ENCODE results near the gene CPB1.

The CPB1 gene

DNA sequence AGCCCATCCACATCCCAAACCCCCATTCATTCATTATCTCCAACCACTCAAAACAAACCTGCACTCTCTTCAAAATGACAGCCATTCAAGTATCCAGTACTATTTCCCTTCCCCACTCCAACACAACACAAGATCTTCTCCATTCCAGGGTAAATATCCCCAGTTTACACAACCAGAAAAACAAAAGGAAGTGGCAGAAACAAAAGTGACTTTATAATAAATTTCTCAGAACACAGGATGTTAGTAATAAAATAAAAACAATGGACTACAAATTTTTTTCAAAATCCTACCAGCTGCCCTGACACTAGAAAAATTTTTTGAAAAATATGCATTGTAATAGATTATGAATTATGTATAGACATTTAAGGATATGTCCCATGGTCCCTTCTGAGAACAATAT is 51.6 kb downstream of the CPB1 start:
- TF ChIP-seq ZNF274 (IDR thresholded peaks at IDR 0.05; ENCODE audit: low read depth, low read length), result no peak
- no peak for TF ChIP-seq SUZ12 (IDR thresholded peaks at IDR 0.05; ENCODE audit: extremely low read depth, insufficient read depth, insufficient read length)
- Histone ChIP-seq H3K36me3 (ENCODE audit: insufficient read depth, insufficient read length, low read length) (no peaks in the 10 kb centered on the region), H3K4me1 (ENCODE audit: insufficient read depth, insufficient read length) (no peaks in the 10 kb centered on the region), H3K9ac (ENCODE audit: insufficient read length, low read depth) (no peak overlapping the region), H3K9me3 (ENCODE audit: insufficient read depth, low read length) (no peaks in the 10 kb centered on the region), H3K27me3 (ENCODE audit: insufficient read depth, insufficient read length) (no peaks in the 10 kb centered on the region), H3K4me3 (ENCODE audit: insufficient read length, low read depth) (no peak overlapping the region)
- no peak for DNase-seq (ENCODE audit: low read depth, low spot score)

DNA sequence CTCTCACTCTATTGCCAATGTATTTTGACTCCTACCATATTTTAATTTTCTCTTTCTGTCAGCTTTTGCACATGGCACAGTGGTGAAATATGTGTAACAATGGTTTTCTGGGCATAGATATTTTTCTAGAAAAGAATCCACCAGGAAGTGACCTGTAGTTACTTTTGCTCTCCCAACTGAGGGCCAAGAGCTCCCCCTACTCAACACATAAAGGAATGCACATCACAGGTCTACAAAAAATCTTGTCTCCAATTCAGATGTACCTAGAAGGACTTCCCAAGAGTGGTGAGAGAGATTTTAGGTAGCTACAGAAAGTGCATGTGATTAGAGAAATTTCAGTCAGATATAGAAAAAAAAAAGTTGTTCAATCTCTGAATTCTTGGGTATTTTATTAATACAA is 53.1 kb downstream of the CPB1 start:
- DNase-seq (ENCODE audit: low read depth, low spot score), result peak; percentile 35
- H3K27me3 ChIP-seq (ENCODE audit: insufficient read depth, insufficient read length), result no peaks in the 10 kb centered on the region
- no peak for TF ChIP-seq ZNF274 (IDR thresholded peaks at IDR 0.05; ENCODE audit: low read depth, low read length)
- no peak for TF ChIP-seq YY1 (IDR thresholded peaks at IDR 0.05; ENCODE audit: insufficient read depth, insufficient read length)
- TF ChIP-seq SUZ12 (IDR thresholded peaks at IDR 0.05; ENCODE audit: extremely low read depth, insufficient read depth, insufficient read length), result no peak
- no peak overlapping the region for H3K9ac ChIP-seq (ENCODE audit: insufficient read length, low read depth)
- no peaks in the 10 kb centered on the region for H3K36me3 ChIP-seq (ENCODE audit: insufficient read depth, insufficient read length, low read length)
- no peak overlapping the region for H3K4me3 ChIP-seq (ENCODE audit: insufficient read length, low read depth)
- H3K9me3 ChIP-seq (ENCODE audit: insufficient read depth, low read length), result no peaks in the 10 kb centered on the region
- H3K4me1 ChIP-seq (ENCODE audit: insufficient read depth, insufficient read length), result no peaks in the 10 kb centered on the region

DNA sequence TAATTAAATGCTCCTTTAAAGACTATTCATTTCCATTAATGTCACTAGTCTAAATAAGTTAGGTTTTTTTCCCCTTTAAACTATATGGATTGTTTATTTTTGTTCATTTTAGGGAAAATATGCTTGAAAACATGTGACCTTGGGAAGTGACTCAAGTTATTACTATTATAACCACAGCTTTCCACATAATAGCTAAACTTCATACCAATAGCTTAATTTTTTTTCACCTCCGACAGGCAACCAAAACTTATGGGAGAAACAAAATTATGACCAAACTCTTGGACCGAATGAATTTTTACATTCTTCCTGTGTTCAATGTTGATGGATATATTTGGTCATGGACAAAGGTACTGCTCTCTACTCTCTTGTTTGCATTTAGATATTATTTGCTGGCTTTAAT is 53.7 kb downstream of the CPB1 start:
- TF ChIP-seq YY1 (IDR thresholded peaks at IDR 0.05; ENCODE audit: insufficient read depth, insufficient read length) (no peak), SUZ12 (IDR thresholded peaks at IDR 0.05; ENCODE audit: extremely low read depth, insufficient read depth, insufficient read length) (no peak), ZNF274 (IDR thresholded peaks at IDR 0.05; ENCODE audit: low read depth, low read length) (no peak)
- no peak for DNase-seq (ENCODE audit: low read depth, low spot score)
- H3K4me1 ChIP-seq (ENCODE audit: insufficient read depth, insufficient read length), result no peaks in the 10 kb centered on the region

DNA sequence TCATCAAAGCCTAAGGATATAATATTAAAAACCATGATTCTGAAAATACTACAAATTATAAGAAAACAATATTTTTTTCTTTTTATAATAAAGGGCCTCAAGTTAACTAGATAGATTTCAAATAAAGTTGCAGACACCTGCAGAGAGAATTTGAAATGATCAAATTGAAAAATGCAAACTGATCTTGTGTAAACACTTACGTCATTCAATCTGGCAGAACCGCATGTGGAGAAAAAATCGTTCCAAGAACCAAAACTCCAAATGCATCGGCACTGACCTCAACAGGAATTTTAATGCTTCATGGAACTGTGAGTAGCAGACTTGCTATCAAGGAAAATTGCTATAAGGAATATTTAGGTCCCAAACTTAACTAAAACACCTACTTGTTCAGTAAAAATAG is 54.7 kb downstream of the CPB1 start:
- H3K36me3 ChIP-seq (ENCODE audit: insufficient read depth, insufficient read length, low read length), result no peaks in the 10 kb centered on the region
- TF ChIP-seq YY1 (IDR thresholded peaks at IDR 0.05; ENCODE audit: insufficient read depth, insufficient read length) (no peak), ZNF274 (IDR thresholded peaks at IDR 0.05; ENCODE audit: low read depth, low read length) (no peak), SUZ12 (IDR thresholded peaks at IDR 0.05; ENCODE audit: extremely low read depth, insufficient read depth, insufficient read length) (no peak)
- H3K9ac ChIP-seq (ENCODE audit: insufficient read length, low read depth), result no peak overlapping the region
- H3K9me3 ChIP-seq (ENCODE audit: insufficient read depth, low read length), result no peaks in the 10 kb centered on the region
- no peak overlapping the region for H3K4me3 ChIP-seq (ENCODE audit: insufficient read length, low read depth)
- H3K4me1 ChIP-seq (ENCODE audit: insufficient read depth, insufficient read length), result no peaks in the 10 kb centered on the region
- H3K27me3 ChIP-seq (ENCODE audit: insufficient read depth, insufficient read length), result no peaks in the 10 kb centered on the region
- no peak for DNase-seq (ENCODE audit: low read depth, low spot score)

More for the DNA sequence above, 53.7 kb downstream of the CPB1 start:
- no peaks in the 10 kb centered on the region for H3K9me3 ChIP-seq (ENCODE audit: insufficient read depth, low read length)
- H3K4me3 ChIP-seq (ENCODE audit: insufficient read length, low read depth), result no peak overlapping the region
- no peaks in the 10 kb centered on the region for H3K27me3 ChIP-seq (ENCODE audit: insufficient read depth, insufficient read length)
- no peaks in the 10 kb centered on the region for H3K36me3 ChIP-seq (ENCODE audit: insufficient read depth, insufficient read length, low read length)
- no peak overlapping the region for H3K9ac ChIP-seq (ENCODE audit: insufficient read length, low read depth)

DNA sequence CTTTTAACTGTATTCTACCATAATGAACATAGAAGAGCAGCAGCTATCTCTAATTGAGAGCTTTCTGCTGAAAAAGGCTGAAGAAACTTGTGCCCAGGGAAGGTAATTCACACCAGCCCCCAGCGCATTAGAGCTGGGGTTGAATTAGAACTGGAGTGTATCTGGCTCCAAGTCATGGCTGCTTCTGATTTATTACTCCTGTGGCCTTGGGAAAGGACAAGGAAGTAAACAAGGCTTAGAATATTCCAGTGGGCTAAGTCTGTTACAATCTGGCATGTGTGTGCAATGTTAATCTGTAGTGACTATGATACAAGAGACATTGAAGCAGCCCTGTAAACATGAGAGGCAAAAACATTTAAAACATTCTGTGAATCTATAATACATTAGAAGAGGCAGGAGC is 55.6 kb downstream of the CPB1 start:
- DNase-seq (ENCODE audit: low read depth, low spot score), result no peak
- H3K36me3 ChIP-seq (ENCODE audit: insufficient read depth, insufficient read length, low read length), result no peaks in the 10 kb centered on the region
- H3K4me1 ChIP-seq (ENCODE audit: insufficient read depth, insufficient read length), result no peaks in the 10 kb centered on the region
- H3K9ac ChIP-seq (ENCODE audit: insufficient read length, low read depth), result no peak overlapping the region
- H3K9me3 ChIP-seq (ENCODE audit: insufficient read depth, low read length), result no peaks in the 10 kb centered on the region
- H3K4me3 ChIP-seq (ENCODE audit: insufficient read length, low read depth), result no peak overlapping the region
- H3K27me3 ChIP-seq (ENCODE audit: insufficient read depth, insufficient read length), result no peaks in the 10 kb centered on the region
- TF ChIP-seq ZNF274 (IDR thresholded peaks at IDR 0.05; ENCODE audit: low read depth, low read length) (no peak), YY1 (IDR thresholded peaks at IDR 0.05; ENCODE audit: insufficient read depth, insufficient read length) (no peak), SUZ12 (IDR thresholded peaks at IDR 0.05; ENCODE audit: extremely low read depth, insufficient read depth, insufficient read length) (no peak)

DNA sequence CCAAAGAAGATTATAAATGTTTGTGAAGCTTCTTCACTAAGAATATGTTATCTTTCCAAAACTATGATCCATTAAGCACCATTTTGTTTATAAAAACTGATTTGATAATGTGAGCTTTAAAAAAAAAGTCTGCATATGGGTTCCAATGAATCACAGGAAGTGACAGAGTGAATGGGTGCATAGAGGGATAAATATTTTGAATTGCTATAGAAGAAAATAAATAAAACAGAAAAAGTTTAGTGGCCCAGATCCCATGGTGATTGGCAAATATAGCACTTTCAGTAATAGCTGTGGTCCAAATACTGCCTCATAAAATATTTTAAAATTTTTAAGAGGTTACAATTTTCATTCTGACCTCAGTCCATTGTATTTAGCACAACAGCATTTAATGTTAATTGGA is 56.6 kb downstream of the CPB1 start:
- Histone ChIP-seq H3K9ac (ENCODE audit: insufficient read length, low read depth) (no peak overlapping the region), H3K4me3 (ENCODE audit: insufficient read length, low read depth) (no peak overlapping the region), H3K4me1 (ENCODE audit: insufficient read depth, insufficient read length) (no peaks in the 10 kb centered on the region), H3K9me3 (ENCODE audit: insufficient read depth, low read length) (no peaks in the 10 kb centered on the region), H3K36me3 (ENCODE audit: insufficient read depth, insufficient read length, low read length) (no peaks in the 10 kb centered on the region), H3K27me3 (ENCODE audit: insufficient read depth, insufficient read length) (no peaks in the 10 kb centered on the region)
- DNase-seq (ENCODE audit: low read depth, low spot score), result no peak
- TF ChIP-seq ZNF274 (IDR thresholded peaks at IDR 0.05; ENCODE audit: low read depth, low read length), result no peak
- no peak for TF ChIP-seq SUZ12 (IDR thresholded peaks at IDR 0.05; ENCODE audit: extremely low read depth, insufficient read depth, insufficient read length)
- no peak for TF ChIP-seq YY1 (IDR thresholded peaks at IDR 0.05; ENCODE audit: insufficient read depth, insufficient read length)

DNA sequence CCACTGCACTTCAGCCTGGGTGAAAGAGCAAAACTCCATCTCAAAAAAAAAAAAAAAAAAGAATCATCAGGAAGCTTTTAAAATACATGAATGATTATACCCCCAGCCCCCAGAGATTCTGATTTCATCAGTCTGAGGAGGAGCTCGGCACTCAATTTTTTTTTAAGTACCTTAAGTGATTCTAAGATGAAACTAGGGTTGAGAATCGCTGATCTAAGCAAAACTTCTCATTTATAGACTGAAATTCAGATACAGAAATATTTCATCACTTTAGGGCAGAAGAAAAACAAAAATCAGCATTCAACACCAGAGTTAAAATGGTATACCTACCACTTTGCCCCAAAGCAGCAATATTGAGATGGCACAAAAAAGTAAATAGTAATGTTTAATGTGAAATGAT is 62.2 kb downstream of the CPB1 start:
- Histone ChIP-seq H3K9ac (ENCODE audit: insufficient read length, low read depth) (no peak overlapping the region), H3K4me3 (ENCODE audit: insufficient read length, low read depth) (no peak overlapping the region), H3K9me3 (ENCODE audit: insufficient read depth, low read length) (no peaks in the 10 kb centered on the region), H3K4me1 (ENCODE audit: insufficient read depth, insufficient read length) (no peaks in the 10 kb centered on the region), H3K36me3 (ENCODE audit: insufficient read depth, insufficient read length, low read length) (no peaks in the 10 kb centered on the region), H3K27me3 (ENCODE audit: insufficient read depth, insufficient read length) (no peaks in the 10 kb centered on the region)
- TF ChIP-seq YY1 (IDR thresholded peaks at IDR 0.05; ENCODE audit: insufficient read depth, insufficient read length) (no peak), SUZ12 (IDR thresholded peaks at IDR 0.05; ENCODE audit: extremely low read depth, insufficient read depth, insufficient read length) (no peak), ZNF274 (IDR thresholded peaks at IDR 0.05; ENCODE audit: low read depth, low read length) (no peak)
- DNase-seq (ENCODE audit: low read depth, low spot score), result no peak

DNA sequence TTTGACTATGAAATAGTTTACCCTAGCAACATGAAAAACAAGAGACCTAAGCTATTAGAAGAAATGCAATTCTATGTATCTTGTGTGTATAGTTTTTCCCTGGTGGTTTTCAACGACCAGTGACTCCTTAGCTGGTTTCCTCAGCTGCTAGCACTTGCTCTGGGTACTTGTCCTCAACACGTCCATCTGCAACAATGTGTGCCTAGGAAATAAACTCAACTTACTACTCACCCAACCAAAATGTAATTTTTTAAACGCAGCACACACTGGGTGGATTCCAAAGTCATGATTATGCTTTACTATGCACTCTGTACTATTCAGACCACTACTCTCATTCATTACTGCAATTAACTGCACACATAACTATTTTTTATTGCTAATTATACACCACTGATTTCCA is 68.5 kb downstream of the CPB1 start:
- Histone ChIP-seq H3K9me3 (ENCODE audit: insufficient read depth, low read length) (no peaks in the 10 kb centered on the region), H3K4me3 (ENCODE audit: insufficient read length, low read depth) (no peak overlapping the region), H3K36me3 (ENCODE audit: insufficient read depth, insufficient read length, low read length) (no peaks in the 10 kb centered on the region), H3K4me1 (ENCODE audit: insufficient read depth, insufficient read length) (no peaks in the 10 kb centered on the region), H3K27me3 (ENCODE audit: insufficient read depth, insufficient read length) (no peaks in the 10 kb centered on the region), H3K9ac (ENCODE audit: insufficient read length, low read depth) (no peak overlapping the region)
- TF ChIP-seq YY1 (IDR thresholded peaks at IDR 0.05; ENCODE audit: insufficient read depth, insufficient read length) (no peak), ZNF274 (IDR thresholded peaks at IDR 0.05; ENCODE audit: low read depth, low read length) (no peak), SUZ12 (IDR thresholded peaks at IDR 0.05; ENCODE audit: extremely low read depth, insufficient read depth, insufficient read length) (no peak)
- DNase-seq (ENCODE audit: low read depth, low spot score), result no peak
